Measurements from ENCODE around the gene CASK.
"Not testable (repeated sequence)": the region's sequence is repeated elsewhere in the genome, so short reads cannot be mapped to it uniquely, and the experiment has no call there.

Gene CASK

GRCh38 chrX:41758401-41758800 lies 165.0 kb downstream of the CASK start:
- H3K27ac ChIP-seq: no peak overlapping the region
- no peak for DNase-seq (ENCODE audit: low read depth, low spot score)

- no peak for DNase-seq (ENCODE audit: low read depth, low spot score)
- H3K27ac ChIP-seq: no peak overlapping the region
Observed at GRCh38 chrX:41750716-41751115, 172.6 kb downstream of the CASK start.

GRCh38 chrX:41739871-41740270 lies 183.5 kb downstream of the CASK start:
- no peak for DNase-seq (ENCODE audit: low read depth, low spot score)
- no peak overlapping the region for H3K27ac ChIP-seq

- no peak overlapping the region for H3K27ac ChIP-seq
- DNase-seq (ENCODE audit: low read depth, low spot score): no peak
Observed at GRCh38 chrX:41737065-41737464, 186.3 kb downstream of the CASK start.

GRCh38 chrX:41734530-41734929 lies 188.8 kb downstream of the CASK start:
- DNase-seq (ENCODE audit: low read depth, low spot score): no peak
- no peak overlapping the region for H3K27ac ChIP-seq

GRCh38 chrX:41733939-41734338 lies 189.4 kb downstream of the CASK start:
- no peak for DNase-seq (ENCODE audit: low read depth, low spot score)
- H3K27ac ChIP-seq: no peak overlapping the region

GRCh38 chrX:41732260-41732659 lies 191.1 kb downstream of the CASK start:
- no peak for DNase-seq (ENCODE audit: low read depth, low spot score)
- H3K27ac ChIP-seq: no peak overlapping the region

GRCh38 chrX:41730081-41730480 lies 193.3 kb downstream of the CASK start:
- DNase-seq (ENCODE audit: low read depth, low spot score): no peak
- no peak overlapping the region for H3K27ac ChIP-seq

GRCh38 chrX:41728125-41728524 lies 195.2 kb downstream of the CASK start:
- DNase-seq (ENCODE audit: low read depth, low spot score): no peak
- H3K27ac ChIP-seq: no peak overlapping the region

GRCh38 chrX:41723826-41724225 lies 199.5 kb downstream of the CASK start, which contains the start of gene GPR82:
Gene GPR82 (plus strand): TSS chrX:41724181. CDS start chrX:41727027, 2,846 bp downstream.
- DNase-seq (ENCODE audit: low read depth, low spot score): no peak
- H3K27ac ChIP-seq: no peak within 1 kb of the TSS

GRCh38 chrX:41722816-41723618 lies 200.3 kb downstream of the CASK start:
- H3K27ac ChIP-seq: no peak overlapping the region
- DNase-seq (ENCODE audit: low read depth, low spot score): no peak

GRCh38 chrX:41722214-41722613 lies 201.1 kb downstream of the CASK start:
- no peak for DNase-seq (ENCODE audit: low read depth, low spot score)

GRCh38 chrX:41721590-41721989 lies 201.8 kb downstream of the CASK start:
- DNase-seq (ENCODE audit: low read depth, low spot score): no peak
- H3K27ac ChIP-seq: no peak overlapping the region

More at GRCh38 chrX:41722214-41722613, 201.1 kb downstream of the CASK start:
- no peak overlapping the region for H3K27ac ChIP-seq

GRCh38 chrX:41720125-41720779 lies 203.1 kb downstream of the CASK start:
- DNase-seq (ENCODE audit: low read depth, low spot score): no peak
- H3K27ac ChIP-seq: no peak overlapping the region

GRCh38 chrX:41719610-41720009 lies 203.7 kb downstream of the CASK start:
- H3K27ac ChIP-seq; DNase-seq (ENCODE audit: low read depth, low spot score): not testable (repeated sequence)

GRCh38 chrX:41718481-41719235 lies 204.7 kb downstream of the CASK start:
- no peak for DNase-seq (ENCODE audit: low read depth, low spot score)
- H3K27ac ChIP-seq: no peak overlapping the region

GRCh38 chrX:41716767-41717473 lies 206.4 kb downstream of the CASK start:
- no peak overlapping the region for H3K27ac ChIP-seq
- DNase-seq (ENCODE audit: low read depth, low spot score): no peak

- no peak for DNase-seq (ENCODE audit: low read depth, low spot score)
- H3K27ac ChIP-seq: no peak overlapping the region
Observed at GRCh38 chrX:41716222-41716621, 207.1 kb downstream of the CASK start.

- DNase-seq (ENCODE audit: low read depth, low spot score): no peak
- H3K27ac ChIP-seq: no peak overlapping the region
Observed at GRCh38 chrX:41711021-41711667, 212.2 kb downstream of the CASK start.

GRCh38 chrX:41708486-41708885 lies 214.9 kb downstream of the CASK start:
- no peak for DNase-seq (ENCODE audit: low read depth, low spot score)

More at GRCh38 chrX:41708486-41708885, 214.9 kb downstream of the CASK start:
- no peak overlapping the region for H3K27ac ChIP-seq

Measured in epithelial cell of prostate (primary cell).